ENCODE data around the gene ZNF354B.

The ZNF354B gene

DNA sequence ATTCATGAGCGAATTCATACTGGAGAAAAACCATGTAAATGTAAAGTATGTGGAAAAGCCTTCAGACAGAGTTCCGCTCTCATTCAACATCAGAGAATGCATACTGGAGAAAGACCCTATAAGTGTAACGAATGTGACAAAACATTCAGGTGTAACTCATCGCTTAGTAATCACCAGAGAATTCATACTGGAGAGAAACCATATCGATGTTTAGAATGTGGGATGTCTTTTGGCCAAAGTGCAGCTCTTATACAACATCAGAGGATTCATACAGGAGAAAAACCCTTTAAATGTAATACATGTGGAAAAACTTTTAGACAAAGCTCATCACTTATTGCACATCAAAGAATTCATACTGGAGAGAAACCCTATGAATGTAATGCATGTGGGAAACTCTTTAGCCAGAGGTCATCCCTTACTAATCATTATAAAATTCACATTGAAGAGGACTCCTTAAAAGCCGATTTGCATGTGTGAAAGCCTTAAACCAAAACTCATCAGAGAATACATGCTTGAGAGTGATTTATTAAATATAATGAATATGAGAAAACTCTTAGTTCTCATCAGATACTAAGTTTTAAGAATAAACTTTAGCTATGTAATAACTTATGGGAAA is 24.2 kb downstream of the ZNF354B start:
- no peak for DNase-seq

DNA sequence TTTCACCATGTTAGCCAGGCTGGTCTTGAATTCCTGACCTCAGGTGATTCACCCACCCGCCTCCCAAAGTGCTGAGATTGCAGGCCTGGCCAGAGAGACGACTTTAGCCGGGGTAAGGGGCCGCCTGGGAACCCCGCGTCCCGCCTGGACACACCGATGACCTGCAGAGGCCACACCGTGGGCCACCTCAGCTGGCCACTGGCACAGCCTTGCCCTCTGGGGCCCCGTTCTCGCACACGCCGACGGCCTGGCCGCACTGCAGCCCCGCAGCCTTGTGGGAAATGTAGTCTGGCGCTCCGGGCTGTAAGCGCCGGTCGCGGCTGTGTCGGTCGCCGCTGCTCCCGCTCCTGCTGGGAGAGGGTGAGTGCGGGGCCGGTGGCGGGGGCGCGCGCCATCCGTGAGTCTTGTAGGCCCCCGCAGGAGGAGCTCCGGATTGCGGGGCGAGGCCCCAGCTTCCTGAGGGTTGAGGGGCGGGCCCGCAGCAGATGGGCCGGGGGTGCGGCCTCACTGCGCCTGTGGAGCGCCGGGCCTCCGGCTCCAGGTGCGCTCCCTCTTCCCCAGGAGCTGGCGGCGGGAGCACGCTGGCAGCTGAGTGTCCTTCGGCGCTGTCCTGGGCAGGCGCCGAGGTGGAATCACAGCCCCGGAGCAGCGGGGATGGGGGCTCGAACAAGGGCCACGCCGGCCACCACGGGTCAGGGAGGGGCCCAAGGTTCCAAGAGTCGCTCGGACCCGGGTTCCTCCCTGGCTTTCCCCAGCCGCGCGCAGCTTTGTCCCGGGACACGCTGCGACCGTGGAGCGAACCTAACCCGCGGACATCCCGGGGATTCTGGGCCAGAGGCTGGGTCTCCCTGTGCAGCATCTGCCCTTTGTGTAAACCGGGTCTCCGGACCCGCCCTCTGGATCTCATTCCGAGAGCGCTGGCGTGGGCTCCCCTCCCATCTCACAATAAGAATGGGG is 36.1 kb downstream of the ZNF354B start, which contains the start of gene ZFP2:
ZFP2 (plus strand) TSS at position 299 of the 957 bp plus-strand sequence. CDS start 35,401 bp downstream, outside the sequence.
- DNase-seq = peak; percentile 2

DNA sequence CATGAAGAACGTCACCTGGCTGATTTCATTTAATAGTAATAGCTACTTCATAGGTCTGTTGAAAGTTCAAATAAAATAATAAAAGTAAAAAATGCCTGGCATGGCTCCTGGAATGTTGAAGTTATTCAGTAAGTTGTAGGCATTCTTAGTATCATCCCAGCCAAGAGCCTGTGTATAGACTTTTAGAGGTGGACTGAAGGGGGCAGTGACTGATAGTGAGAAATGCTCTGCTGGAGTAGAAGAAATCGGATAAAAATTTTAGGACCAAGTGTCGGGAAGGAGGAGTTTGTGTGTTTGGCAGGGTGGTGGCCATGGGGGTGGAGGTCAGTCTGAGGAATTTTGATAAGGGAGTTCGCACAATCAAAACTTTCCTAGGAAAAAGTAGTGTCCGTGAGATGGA is 39.5 kb downstream of the ZNF354B start:
- no peak for DNase-seq

DNA sequence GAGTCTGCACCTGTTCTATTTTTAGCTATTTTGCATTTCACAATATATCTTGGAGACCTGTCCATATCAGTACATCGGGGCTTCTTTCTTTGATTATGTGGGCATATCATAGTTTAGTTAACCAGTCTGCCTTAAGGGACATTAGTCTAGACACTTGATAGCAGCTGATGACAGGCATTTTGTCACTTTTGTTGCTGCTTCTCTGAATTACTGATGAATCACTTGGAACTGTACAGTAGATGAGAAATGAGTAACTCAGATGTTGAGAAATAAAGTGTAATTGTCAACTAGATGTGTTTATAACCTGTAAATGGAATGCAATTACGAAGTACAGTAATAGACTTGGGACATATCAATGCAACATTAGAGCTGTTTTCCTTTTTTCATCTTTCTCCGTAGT is 43.1 kb downstream of the ZNF354B start:
- no peak for DNase-seq

DNA sequence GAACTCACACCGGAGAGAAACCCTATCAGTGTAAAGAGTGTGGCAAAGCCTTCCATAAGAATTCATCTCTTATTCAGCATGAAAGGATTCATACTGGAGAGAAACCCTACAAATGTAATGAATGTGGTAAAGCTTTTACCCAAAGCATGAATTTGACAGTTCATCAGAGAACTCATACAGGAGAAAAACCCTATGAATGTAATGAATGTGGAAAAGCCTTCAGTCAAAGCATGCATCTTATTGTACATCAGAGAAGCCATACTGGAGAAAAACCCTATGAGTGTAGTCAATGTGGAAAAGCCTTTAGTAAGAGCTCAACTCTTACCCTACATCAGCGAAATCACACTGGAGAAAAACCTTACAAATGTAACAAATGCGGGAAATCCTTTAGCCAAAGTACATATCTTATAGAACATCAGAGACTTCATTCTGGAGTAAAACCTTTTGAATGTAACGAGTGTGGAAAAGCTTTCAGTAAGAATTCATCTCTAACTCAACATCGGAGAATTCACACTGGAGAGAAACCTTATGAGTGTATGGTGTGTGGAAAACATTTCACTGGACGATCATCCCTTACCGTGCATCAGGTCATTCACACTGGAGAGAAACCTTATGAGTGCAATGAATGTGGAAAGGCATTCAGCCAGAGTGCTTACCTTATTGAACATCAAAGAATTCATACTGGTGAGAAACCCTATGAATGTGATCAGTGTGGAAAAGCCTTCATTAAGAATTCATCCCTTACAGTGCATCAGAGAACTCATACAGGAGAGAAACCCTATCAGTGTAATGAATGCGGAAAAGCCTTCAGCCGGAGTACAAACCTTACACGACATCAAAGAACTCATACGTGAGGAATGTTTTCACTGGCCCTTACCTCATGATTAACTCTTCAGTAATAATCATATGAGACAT is 72.3 kb downstream of the ZNF354B start:
- no peak for DNase-seq

All from NCI-H510A treated with DMSO at 0.1 percent for 48 hours (cell line).